ENCODE results near the gene TNIP1.

TNIP1 gene

DNA sequence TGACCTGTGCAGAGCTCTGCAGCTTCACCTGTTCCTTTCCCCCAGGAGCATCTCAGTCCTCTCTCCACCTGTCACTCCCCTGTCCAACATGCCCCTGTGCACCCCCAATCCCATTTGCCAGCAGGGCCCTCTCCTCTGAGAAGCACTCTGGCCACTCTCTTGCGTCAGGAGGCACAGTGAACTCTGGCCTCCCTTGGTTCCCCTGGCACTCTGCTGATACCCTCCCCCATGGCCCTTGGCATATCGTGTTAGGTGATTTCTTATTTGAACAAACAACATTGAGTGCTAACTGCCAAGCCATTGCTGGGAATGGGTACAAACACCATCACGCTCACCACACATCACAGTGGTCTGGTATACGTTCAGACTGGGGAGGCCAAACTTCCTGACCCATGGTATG, 20.9 kb upstream of the TNIP1 start:
- Histone ChIP-seq H3K36me3 (ENCODE audit: control insufficient read depth, insufficient read depth, low read length) (no peaks in the 10 kb centered on the region), H3K9ac (ENCODE audit: low read length) (no peak overlapping the region), H3K4me3 (ENCODE audit: low read length) (no peak overlapping the region), H3K27me3 (ENCODE audit: control insufficient read depth, insufficient read depth, low read length) (no peaks in the 10 kb centered on the region), H3K4me1 (ENCODE audit: control insufficient read depth, insufficient read depth, low read length) (peaks cover 54% of the 10 kb centered on the region), H3K9me3 (ENCODE audit: control insufficient read depth, low read length) (no peaks in the 10 kb centered on the region)

GRCh38 chr5:151101151-151101550, 20.3 kb upstream of the TNIP1 start:
- Histone ChIP-seq H3K36me3 (ENCODE audit: control insufficient read depth, insufficient read depth, low read length) (no peaks in the 10 kb centered on the region), H3K27me3 (ENCODE audit: control insufficient read depth, insufficient read depth, low read length) (no peaks in the 10 kb centered on the region), H3K4me1 (ENCODE audit: control insufficient read depth, insufficient read depth, low read length) (peaks cover 54% of the 10 kb centered on the region), H3K9ac (ENCODE audit: low read length) (peak overlapping the region; percentile 13), H3K9me3 (ENCODE audit: control insufficient read depth, low read length) (no peaks in the 10 kb centered on the region), H3K4me3 (ENCODE audit: low read length) (no peak overlapping the region)

DNA sequence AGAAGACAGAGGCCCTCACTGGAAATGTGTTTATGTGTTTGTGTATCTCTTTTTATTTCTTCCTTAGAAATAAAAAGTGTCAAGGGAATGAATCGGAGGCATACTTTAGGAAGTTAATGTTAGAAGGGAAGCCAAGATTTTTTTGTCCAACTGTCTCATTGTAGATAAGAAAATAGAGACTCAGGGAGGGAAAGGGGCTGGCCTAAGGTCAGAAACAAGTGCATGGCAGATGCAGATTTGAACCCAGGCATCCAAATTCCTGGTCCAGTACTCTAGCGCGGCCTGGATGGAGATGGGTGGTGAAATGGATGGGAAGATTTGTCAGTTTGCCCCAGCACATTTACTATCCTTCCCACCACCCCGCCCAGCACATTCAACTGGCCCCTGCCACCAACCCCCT, 19.8 kb upstream of the TNIP1 start:
- H3K27me3 ChIP-seq (ENCODE audit: control insufficient read depth, insufficient read depth, low read length) = no peaks in the 10 kb centered on the region
- H3K9ac ChIP-seq (ENCODE audit: low read length) = peak overlapping the region; percentile 13
- no peak overlapping the region for H3K4me3 ChIP-seq (ENCODE audit: low read length)
- H3K36me3 ChIP-seq (ENCODE audit: control insufficient read depth, insufficient read depth, low read length) = no peaks in the 10 kb centered on the region
- no peaks in the 10 kb centered on the region for H3K9me3 ChIP-seq (ENCODE audit: control insufficient read depth, low read length)
- peaks cover 55% of the 10 kb centered on the region for H3K4me1 ChIP-seq (ENCODE audit: control insufficient read depth, insufficient read depth, low read length)

DNA sequence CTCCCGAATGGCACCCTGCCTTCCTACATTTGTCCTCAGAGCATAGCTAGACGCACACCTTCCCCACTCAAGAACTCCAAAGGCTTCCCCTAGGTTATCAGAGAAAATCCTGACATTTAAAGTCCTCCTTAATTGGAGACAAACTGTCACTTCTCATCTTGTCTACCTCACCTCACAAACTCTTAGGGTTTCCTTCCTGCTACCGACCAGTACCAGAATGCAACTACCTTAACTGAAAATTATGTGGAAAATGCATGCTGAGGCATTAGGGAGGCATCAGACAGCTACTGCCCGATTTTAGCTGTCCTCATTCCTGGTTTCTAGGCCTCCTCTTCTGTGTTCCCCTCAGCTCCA, 17.9 kb upstream of the TNIP1 start:
- Histone ChIP-seq H3K36me3 (ENCODE audit: control insufficient read depth, insufficient read depth, low read length) (no peaks in the 10 kb centered on the region), H3K9me3 (ENCODE audit: control insufficient read depth, low read length) (no peaks in the 10 kb centered on the region), H3K4me3 (ENCODE audit: low read length) (no peak overlapping the region), H3K27me3 (ENCODE audit: control insufficient read depth, insufficient read depth, low read length) (no peaks in the 10 kb centered on the region), H3K4me1 (ENCODE audit: control insufficient read depth, insufficient read depth, low read length) (peaks cover 72% of the 10 kb centered on the region), H3K9ac (ENCODE audit: low read length) (no peak overlapping the region)

- Histone ChIP-seq H3K4me1 (ENCODE audit: control insufficient read depth, insufficient read depth, low read length) (peaks cover 78% of the 10 kb centered on the region), H3K36me3 (ENCODE audit: control insufficient read depth, insufficient read depth, low read length) (no peaks in the 10 kb centered on the region), H3K4me3 (ENCODE audit: low read length) (no peak overlapping the region), H3K27me3 (ENCODE audit: control insufficient read depth, insufficient read depth, low read length) (no peaks in the 10 kb centered on the region), H3K9ac (ENCODE audit: low read length) (no peak overlapping the region), H3K9me3 (ENCODE audit: control insufficient read depth, low read length) (no peaks in the 10 kb centered on the region)
These were observed 17.3 kb upstream of the TNIP1 start for GRCh38 chr5:151097820-151098767.

DNA sequence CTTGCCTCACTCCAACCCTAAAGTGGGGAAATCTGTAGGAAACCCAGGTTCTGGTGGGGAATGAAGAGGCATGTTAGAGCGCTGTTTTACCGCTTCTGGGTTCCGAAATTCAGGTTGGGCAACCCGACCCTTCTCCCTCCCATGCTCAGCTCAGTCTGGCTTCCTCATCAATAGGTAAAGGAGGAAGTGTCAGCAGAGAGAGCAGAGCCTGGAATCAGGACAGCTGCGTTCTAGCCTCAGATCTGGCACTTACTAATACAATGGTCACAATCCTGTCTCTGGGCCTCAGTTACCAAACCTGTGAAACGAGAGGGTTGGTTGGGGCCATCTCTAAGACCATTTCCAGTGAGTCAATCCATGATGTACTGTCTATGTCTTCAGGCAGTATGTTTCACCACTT, 16.2 kb upstream of the TNIP1 start:
- Histone ChIP-seq H3K9ac (ENCODE audit: low read length) (no peak overlapping the region), H3K4me1 (ENCODE audit: control insufficient read depth, insufficient read depth, low read length) (peaks cover 75% of the 10 kb centered on the region)

DNA sequence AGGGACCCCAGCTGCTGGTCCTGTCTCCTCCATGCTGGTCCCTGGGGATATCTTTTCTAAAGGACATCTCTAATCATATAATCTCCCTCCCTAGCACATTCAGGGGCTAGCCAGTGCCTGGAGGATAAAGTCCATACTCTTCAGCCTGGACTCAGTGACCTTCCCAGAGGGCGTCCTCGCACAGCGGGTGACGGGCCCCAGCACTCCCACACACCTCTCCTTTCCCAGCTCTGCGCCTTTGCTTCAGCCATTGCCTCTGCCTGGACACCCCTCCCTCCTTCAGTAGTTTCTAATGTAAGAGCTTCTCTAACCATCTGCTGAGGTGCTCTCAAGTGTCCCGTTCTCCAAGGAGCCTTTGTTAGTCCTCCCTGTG, 15.2 kb upstream of the TNIP1 start:
- no peaks in the 10 kb centered on the region for H3K27me3 ChIP-seq (ENCODE audit: control insufficient read depth, insufficient read depth, low read length)
- no peaks in the 10 kb centered on the region for H3K36me3 ChIP-seq (ENCODE audit: control insufficient read depth, insufficient read depth, low read length)
- peak overlapping the region; percentile 31 for H3K9ac ChIP-seq (ENCODE audit: low read length)
- H3K4me1 ChIP-seq (ENCODE audit: control insufficient read depth, insufficient read depth, low read length) = peaks cover 65% of the 10 kb centered on the region
- H3K9me3 ChIP-seq (ENCODE audit: control insufficient read depth, low read length) = no peaks in the 10 kb centered on the region
- H3K4me3 ChIP-seq (ENCODE audit: low read length) = no peak overlapping the region

More for the DNA sequence above, 16.2 kb upstream of the TNIP1 start:
- Histone ChIP-seq H3K9me3 (ENCODE audit: control insufficient read depth, low read length) (no peaks in the 10 kb centered on the region), H3K4me3 (ENCODE audit: low read length) (no peak overlapping the region), H3K27me3 (ENCODE audit: control insufficient read depth, insufficient read depth, low read length) (no peaks in the 10 kb centered on the region), H3K36me3 (ENCODE audit: control insufficient read depth, insufficient read depth, low read length) (no peaks in the 10 kb centered on the region)

- H3K4me3 ChIP-seq (ENCODE audit: low read length) = no peak overlapping the region
- peaks cover 59% of the 10 kb centered on the region for H3K4me1 ChIP-seq (ENCODE audit: control insufficient read depth, insufficient read depth, low read length)
- peak overlapping the region; percentile 31 for H3K9ac ChIP-seq (ENCODE audit: low read length)
- H3K36me3 ChIP-seq (ENCODE audit: control insufficient read depth, insufficient read depth, low read length) = no peaks in the 10 kb centered on the region
- H3K27me3 ChIP-seq (ENCODE audit: control insufficient read depth, insufficient read depth, low read length) = no peaks in the 10 kb centered on the region
- no peaks in the 10 kb centered on the region for H3K9me3 ChIP-seq (ENCODE audit: control insufficient read depth, low read length)
These were observed 14.6 kb upstream of the TNIP1 start for GRCh38 chr5:151095341-151096000.

- Histone ChIP-seq H3K4me1 (ENCODE audit: control insufficient read depth, insufficient read depth, low read length) (peaks cover 53% of the 10 kb centered on the region), H3K9ac (ENCODE audit: low read length) (peak overlapping the region; percentile 22), H3K36me3 (ENCODE audit: control insufficient read depth, insufficient read depth, low read length) (no peaks in the 10 kb centered on the region), H3K9me3 (ENCODE audit: control insufficient read depth, low read length) (no peaks in the 10 kb centered on the region), H3K4me3 (ENCODE audit: low read length) (no peak overlapping the region), H3K27me3 (ENCODE audit: control insufficient read depth, insufficient read depth, low read length) (no peaks in the 10 kb centered on the region)
These were observed 14.0 kb upstream of the TNIP1 start for GRCh38 chr5:151094852-151095245.

- Histone ChIP-seq H3K9ac (ENCODE audit: low read length) (peak overlapping the region; percentile 58), H3K36me3 (ENCODE audit: control insufficient read depth, insufficient read depth, low read length) (no peaks in the 10 kb centered on the region), H3K9me3 (ENCODE audit: control insufficient read depth, low read length) (no peaks in the 10 kb centered on the region), H3K4me3 (ENCODE audit: low read length) (no peak overlapping the region), H3K4me1 (ENCODE audit: control insufficient read depth, insufficient read depth, low read length) (peaks cover 47% of the 10 kb centered on the region), H3K27me3 (ENCODE audit: control insufficient read depth, insufficient read depth, low read length) (no peaks in the 10 kb centered on the region)
These were observed 13.4 kb upstream of the TNIP1 start for GRCh38 chr5:151094030-151094851.

GRCh38 chr5:151093476-151093889, 12.6 kb upstream of the TNIP1 start:
- Histone ChIP-seq H3K36me3 (ENCODE audit: control insufficient read depth, insufficient read depth, low read length) (no peaks in the 10 kb centered on the region), H3K9me3 (ENCODE audit: control insufficient read depth, low read length) (no peaks in the 10 kb centered on the region), H3K27me3 (ENCODE audit: control insufficient read depth, insufficient read depth, low read length) (no peaks in the 10 kb centered on the region), H3K4me1 (ENCODE audit: control insufficient read depth, insufficient read depth, low read length) (peaks cover 46% of the 10 kb centered on the region), H3K4me3 (ENCODE audit: low read length) (no peak overlapping the region), H3K9ac (ENCODE audit: low read length) (peak overlapping the region; percentile 58)

GRCh38 chr5:151092762-151093161, 11.9 kb upstream of the TNIP1 start:
- Histone ChIP-seq H3K4me3 (ENCODE audit: low read length) (no peak overlapping the region), H3K27me3 (ENCODE audit: control insufficient read depth, insufficient read depth, low read length) (no peaks in the 10 kb centered on the region), H3K36me3 (ENCODE audit: control insufficient read depth, insufficient read depth, low read length) (no peaks in the 10 kb centered on the region), H3K4me1 (ENCODE audit: control insufficient read depth, insufficient read depth, low read length) (peaks cover 46% of the 10 kb centered on the region), H3K9me3 (ENCODE audit: control insufficient read depth, low read length) (no peaks in the 10 kb centered on the region), H3K9ac (ENCODE audit: low read length) (no peak overlapping the region)
